OCI-LY7 (cell line): ENCODE results near the gene RALA. TPM values are rescaled to one million over a fixed set of nuclear protein-coding genes. Genes with fewer than 3 reads are reported as not detected.

Experiments used
- BruUV-seq: library from RNA; stranded (reverse); fragments of 400-500 nt; replicated peaks from 2 replicates; lab custom pipeline; 2021; lab: Mats Ljungman, UMichigan
- CTCF ChIA-PET: fragments of 300-600 bp; sonication (Branson Sonifier 250); formaldehyde crosslinking; loops from one replicate; lab custom pipeline; 2022; ENCODE audit warnings: antibody characterized with exemption; ENCODE audit not compliant: unreplicated experiment; lab: Charles Lee
- POLR2A ChIA-PET: fragments of 300-600 bp; sonication (Branson Sonifier 250); formaldehyde crosslinking; loops from one replicate; lab custom pipeline; 2022; ENCODE audit warnings: antibody characterized with exemption; lab: Charles Lee
- DNase-seq: peaks from one replicate; pipeline ENCODE4 v3.0.0-alpha.2; 2015; ENCODE audit warnings: low spot score
- H2AFZ ChIP-seq: fragments of 200-600 bp; sonication (generic), shearing (Covaris generic); 2 replicates; pipeline ENCODE4 v1.6.1; 2014; ENCODE audit warnings: mild to moderate bottlenecking, antibody characterized with exemption, low read length, moderate library complexity
- H3K27ac ChIP-seq: fragments of 200-600 bp; sonication (generic); 2 replicates; pipeline ENCODE4 v1.5.1; 2014; ENCODE audit warnings: mixed run types, low read depth, mild to moderate bottlenecking, moderate library complexity, low read length, inconsistent platforms; ENCODE audit not compliant: poor library complexity, severe bottlenecking
- H3K36me3 ChIP-seq: fragments of 200-600 bp; sonication (generic); 2 replicates; pipeline ENCODE4 v1.6.1; 2014; ENCODE audit warnings: mild to moderate bottlenecking, antibody characterized with exemption, low read length, moderate library complexity, mixed read lengths; ENCODE audit not compliant: insufficient read depth
- H3K4me1 ChIP-seq: fragments of 200-600 bp; sonication (generic); 2 replicates; pipeline ENCODE4 v1.5.1; 2014; ENCODE audit warnings: mild to moderate bottlenecking, low read length; ENCODE audit not compliant: insufficient read depth, poor library complexity, severe bottlenecking
- H3K4me2 ChIP-seq: fragments of 200-600 bp; sonication (generic); 2 replicates; pipeline ENCODE4 v1.6.1; 2014; ENCODE audit warnings: mild to moderate bottlenecking, low read length
- H3K4me3 ChIP-seq: fragments of 200-600 bp; sonication (generic); 2 replicates; pipeline ENCODE4 v1.5.1; 2014; ENCODE audit warnings: mild to moderate bottlenecking, low read depth, low read length; ENCODE audit not compliant: poor library complexity, severe bottlenecking
- H3K79me2 ChIP-seq: fragments of 200-600 bp; sonication (generic); 2 replicates; pipeline ENCODE4 v1.6.1; 2016; ENCODE audit warnings: low read depth, mild to moderate bottlenecking, low read length, moderate library complexity, mixed read lengths; ENCODE audit not compliant: insufficient read depth
- H3K9me2 ChIP-seq: fragments of 200-600 bp; sonication (generic); 2 replicates; pipeline ENCODE4 v1.6.1; 2016; ENCODE audit warnings: mild to moderate bottlenecking, low read length, mixed read lengths; ENCODE audit not compliant: insufficient read depth
- H3K9me3 ChIP-seq: fragments of 200-600 bp; sonication (generic); 2 replicates; pipeline ENCODE4 v1.6.1; 2014; ENCODE audit warnings: mild to moderate bottlenecking, mixed run types, low read length, mixed read lengths
- H4K20me1 ChIP-seq: fragments of 200-600 bp; sonication (generic); 2 replicates; pipeline ENCODE4 v1.6.1; 2014; ENCODE audit warnings: mild to moderate bottlenecking, antibody characterized with exemption, low read length, moderate library complexity, mixed read lengths; ENCODE audit not compliant: insufficient read depth
- CTCF ChIP-seq: fragments of 200-600 bp; sonication (generic); conservative IDR thresholded peaks from 2 replicates; pipeline ENCODE4 v1.5.1; 2014; ENCODE audit warnings: mild to moderate bottlenecking, antibody characterized with exemption, low read length, moderate library complexity, mixed read lengths
- EZH2phosphoT487 ChIP-seq: fragments of 200-600 bp; sonication (generic); IDR thresholded peaks from 2 replicates; pipeline ENCODE4 v1.6.1; 2018; ENCODE audit warnings: low read depth, borderline replicate concordance, mild to moderate bottlenecking, mixed run types, antibody characterized with exemption, low read length, moderate library complexity, mixed read lengths
- intact Hi-C: fragments of 100-400 bp; cut with micrococcal nuclease; formaldehyde crosslinking; loops from one replicate; pipeline ENCODE4 v1.10.0; 2022; ENCODE audit not compliant: unreplicated experiment
- total RNA-seq, 2 experiments: library from RNA; depleted of rRNA in 1 of 2; stranded (reverse); fragments of >200 nt in 1 of 2; shearing (Covaris generic) in 1 of 2; gene quantifications; 2 replicates each; pipeline ENCODE4 v1.2.3, GENCODE V29; 2014 to 2022

RALA gene
- total RNA-seq, 2 experiments from 2014 or later = 6.4 to 31.0 TPM

GRCh38 chr7:39754326-39755120 is 131.2 kb downstream of the RALA start:
- ChIA-PET POLR2A (interaction anchor here (0.6 to 1.0 kb wide), 2 partner anchors 11 to 19 kb away, joined by 3 read pairs; no protein-coding TSS in a partner anchor), CTCF (no interaction called here)
- H3K36me3 ChIP-seq = no peaks in the 10 kb centered on the region; the same call in 1 of the 2 replicates
- no peak for TF ChIP-seq EZH2phosphoT487
- TF ChIP-seq CTCF = no peak
- H3K79me2 ChIP-seq = no peaks in the 10 kb centered on the region
- no peaks in the 10 kb centered on the region for H3K4me1 ChIP-seq
- no peak overlapping the region for H2AFZ ChIP-seq
- intact Hi-C loops = no loop called here
- no TSS peak for BruUV-seq
- H4K20me1 ChIP-seq = no peaks in the 10 kb centered on the region
- H3K9me2 ChIP-seq = no peaks in the 10 kb centered on the region
- H3K4me3 ChIP-seq = no peak overlapping the region
- H3K27ac ChIP-seq = no peak overlapping the region
- no peaks in the 10 kb centered on the region for H3K9me3 ChIP-seq
- H3K4me2 ChIP-seq = no peak overlapping the region
- no peak for DNase-seq

GRCh38 chr7:39757604-39758003 is 134.2 kb downstream of the RALA start:
- TF ChIP-seq EZH2phosphoT487 = no peak
- no peak for TF ChIP-seq CTCF
- CTCF ChIA-PET = interaction anchor here (0.6 to 1.1 kb wide), 2 partner anchors 15 to 66 kb away, joined by 3 to 4 read pairs; no protein-coding TSS in a partner anchor
- Histone ChIP-seq H3K4me2 (no peak overlapping the region), H3K27ac (no peak overlapping the region), H2AFZ (no peak overlapping the region), H3K9me2 (no peaks in the 10 kb centered on the region), H3K4me1 (no peaks in the 10 kb centered on the region), H3K9me3 (no peaks in the 10 kb centered on the region), H3K4me3 (no peak overlapping the region), H4K20me1 (no peaks in the 10 kb centered on the region), H3K79me2 (no peaks in the 10 kb centered on the region), H3K36me3 (no peaks in the 10 kb centered on the region; the same call in 1 of the 2 replicates)
- BruUV-seq = no TSS peak
- DNase-seq = no peak
- intact Hi-C loops = no loop called here
- POLR2A ChIA-PET = interaction anchor here (0.8 to 1.7 kb wide), 3 partner anchors 9 to 24 kb away, joined by 3 read pairs; no protein-coding TSS in a partner anchor

Other genes with a start within 250 kb of the RALA start
- gene YAE1, start 57.2 kb upstream of the RALA start, total RNA-seq (2014; rRNA removed; shearing (Covaris generic)) = 25.5 and 37.5 TPM in 2 replicates
- gene YAE1, start 57.2 kb upstream of the RALA start, total RNA-seq (2022) = 17.3 and 19.1 TPM in 2 replicates